SJSA1 (cell line): ENCODE data around the gene FLT3. TPM values are rescaled to one million over a fixed set of nuclear protein-coding genes. Genes with fewer than 3 reads are reported as not detected.
"Not testable (repeated sequence)": the region's sequence is repeated elsewhere in the genome, so short reads cannot be mapped to it uniquely, and the experiment has no call there.

Source experiments
- DNase-seq, 2 experiments: peaks; one replicate each; pipeline ENCODE4 v3.0.0-alpha.2; 2015 to 2020; ENCODE audit warnings: low spot score in 2 of 2, low read depth in 1 of 2
- H3K27ac ChIP-seq: fragments of 250-450 bp; sonication (Bioruptor Pico); 2 replicates; pipeline ENCODE4 v1.5.1; 2020; ENCODE audit warnings: mild to moderate bottlenecking, moderate library complexity
- H3K27me3 ChIP-seq: fragments of 250-450 bp; sonication (Bioruptor Pico); replicated peaks from 2 replicates; pipeline ENCODE4 v1.5.1; 2020; ENCODE audit warnings: mild to moderate bottlenecking, moderate library complexity
- H3K36me3 ChIP-seq: fragments of 250-450 bp; sonication (Bioruptor Pico); 2 replicates; pipeline ENCODE4 v1.5.1; 2020; ENCODE audit warnings: mild to moderate bottlenecking
- H3K4me1 ChIP-seq: fragments of 250-450 bp; sonication (Bioruptor Pico); replicated peaks from 2 replicates; pipeline ENCODE4 v1.6.1; 2021; ENCODE audit warnings: mild to moderate bottlenecking
- H3K4me3 ChIP-seq: fragments of 250-450 bp; sonication (Bioruptor Pico); 2 replicates; pipeline ENCODE4 v1.5.1; 2020; ENCODE audit warnings: mild to moderate bottlenecking
- H3K9me3 ChIP-seq: fragments of 250-450 bp; sonication (Bioruptor Pico); replicated peaks from 2 replicates; pipeline ENCODE4 v1.5.1; 2020; ENCODE audit warnings: mild to moderate bottlenecking
- total RNA-seq: library from RNA; depleted of rRNA; stranded (reverse); fragments of >200 nt; shearing (Covaris generic); gene quantifications from 2 replicates; pipeline ENCODE4 v1.2.3, GENCODE V29; 2014

FLT3 gene
- total RNA-seq, 1 experiment from 2014 or later, result not detected

GRCh38 chr13:28128030-28128429, 27.7 kb upstream of the FLT3 start:
- no peak overlapping the region for H3K4me3 ChIP-seq
- no peaks in the 10 kb centered on the region for H3K36me3 ChIP-seq
- no peak for DNase-seq
- H3K4me1 ChIP-seq, result no peaks in the 10 kb centered on the region
- no peaks in the 10 kb centered on the region for H3K9me3 ChIP-seq
- no peak overlapping the region for H3K27ac ChIP-seq
- no peaks in the 10 kb centered on the region for H3K27me3 ChIP-seq

GRCh38 chr13:28121224-28121623, 20.8 kb upstream of the FLT3 start:
- Histone ChIP-seq H3K4me1 (no peaks in the 10 kb centered on the region), H3K4me3 (no peak overlapping the region), H3K36me3 (no peaks in the 10 kb centered on the region), H3K9me3 (no peaks in the 10 kb centered on the region), H3K27me3 (no peaks in the 10 kb centered on the region), H3K27ac (no peak overlapping the region)
- no peak for DNase-seq

- DNase-seq, result no peak
- no peaks in the 10 kb centered on the region for H3K4me1 ChIP-seq
- H3K36me3 ChIP-seq, result no peaks in the 10 kb centered on the region
- H3K9me3 ChIP-seq, result no peaks in the 10 kb centered on the region
- H3K4me3 ChIP-seq, result no peak overlapping the region
- no peak overlapping the region for H3K27ac ChIP-seq
- no peaks in the 10 kb centered on the region for H3K27me3 ChIP-seq
These were observed 19.9 kb upstream of the FLT3 start for GRCh38 chr13:28120317-28120716.

GRCh38 chr13:28117689-28118377, 17.5 kb upstream of the FLT3 start:
- no peaks in the 10 kb centered on the region for H3K36me3 ChIP-seq
- DNase-seq, result no peak
- H3K27ac ChIP-seq, result no peak overlapping the region
- H3K27me3 ChIP-seq, result no peaks in the 10 kb centered on the region
- no peak overlapping the region for H3K4me3 ChIP-seq
- no peaks in the 10 kb centered on the region for H3K4me1 ChIP-seq
- no peaks in the 10 kb centered on the region for H3K9me3 ChIP-seq

- H3K36me3 ChIP-seq, result no peaks in the 10 kb centered on the region
- no peaks in the 10 kb centered on the region for H3K27me3 ChIP-seq
- no peak overlapping the region for H3K4me3 ChIP-seq
- DNase-seq, result no peak
- H3K27ac ChIP-seq, result no peak overlapping the region
- H3K9me3 ChIP-seq, result no peaks in the 10 kb centered on the region
- no peaks in the 10 kb centered on the region for H3K4me1 ChIP-seq
These were observed 16.4 kb upstream of the FLT3 start for GRCh38 chr13:28116736-28117135.

GRCh38 chr13:28110414-28110813, 10.0 kb upstream of the FLT3 start:
- H3K27ac ChIP-seq, result no peak overlapping the region
- H3K9me3 ChIP-seq, result no peaks in the 10 kb centered on the region
- no peaks in the 10 kb centered on the region; the same call in 1 of the 2 replicates for H3K27me3 ChIP-seq
- no peak overlapping the region for H3K4me3 ChIP-seq
- no peaks in the 10 kb centered on the region for H3K4me1 ChIP-seq
- no peak for DNase-seq
- no peaks in the 10 kb centered on the region for H3K36me3 ChIP-seq

- H3K4me1 ChIP-seq, result no peaks in the 10 kb centered on the region
- H3K36me3 ChIP-seq, result no peaks in the 10 kb centered on the region
- no peak overlapping the region for H3K27ac ChIP-seq
- no peak overlapping the region for H3K4me3 ChIP-seq
- H3K9me3 ChIP-seq, result no peaks in the 10 kb centered on the region
- H3K27me3 ChIP-seq, result no peaks in the 10 kb centered on the region; the same call in none of the 2 replicates
- no peak for DNase-seq
These were observed 6.6 kb upstream of the FLT3 start for GRCh38 chr13:28106976-28107375.

- H3K4me1 ChIP-seq, H3K9me3 ChIP-seq, H3K36me3 ChIP-seq, H3K27ac ChIP-seq, H3K4me3 ChIP-seq, DNase-seq: not testable (repeated sequence)
- H3K27me3 ChIP-seq, result peaks cover 39% of the 10 kb centered on the region
These were observed 1.5 kb upstream of the FLT3 start for GRCh38 chr13:28101886-28102285.

- H3K9me3 ChIP-seq, result no peaks in the 10 kb centered on the region
- no peak overlapping the region for H3K4me3 ChIP-seq
- H3K27ac ChIP-seq, result no peak overlapping the region
- no peaks in the 10 kb centered on the region for H3K36me3 ChIP-seq
- peaks cover 43% of the 10 kb centered on the region for H3K27me3 ChIP-seq
- DNase-seq, result no peak
- peaks cover 9% of the 10 kb centered on the region; the same call in 1 of the 2 replicates for H3K4me1 ChIP-seq
These were observed 803 bp downstream of the FLT3 start for GRCh38 chr13:28099396-28100149.

- no peaks in the 10 kb centered on the region for H3K36me3 ChIP-seq
- DNase-seq, result no peak
- H3K4me3 ChIP-seq, result no peak overlapping the region
- H3K4me1 ChIP-seq, result peaks cover 9% of the 10 kb centered on the region; the same call in 1 of the 2 replicates
- no peaks in the 10 kb centered on the region for H3K9me3 ChIP-seq
- peaks cover 44% of the 10 kb centered on the region for H3K27me3 ChIP-seq
- no peak overlapping the region for H3K27ac ChIP-seq
These were observed 2.9 kb downstream of the FLT3 start for GRCh38 chr13:28097503-28097902.

- DNase-seq, result no peak
- Histone ChIP-seq H3K36me3 (no peaks in the 10 kb centered on the region), H3K4me3 (no peak overlapping the region), H3K27ac (no peak overlapping the region), H3K27me3 (peaks cover 18% of the 10 kb centered on the region), H3K4me1 (no peaks in the 10 kb centered on the region), H3K9me3 (no peaks in the 10 kb centered on the region)
These were observed 6.1 kb downstream of the FLT3 start for GRCh38 chr13:28094306-28094705.

- Histone ChIP-seq H3K9me3 (no peaks in the 10 kb centered on the region), H3K27me3 (peaks cover 14% of the 10 kb centered on the region), H3K36me3 (no peaks in the 10 kb centered on the region), H3K27ac (no peak overlapping the region), H3K4me1 (no peaks in the 10 kb centered on the region), H3K4me3 (no peak overlapping the region)
- no peak for DNase-seq
These were observed 6.5 kb downstream of the FLT3 start for GRCh38 chr13:28093881-28094280.

- no peak for DNase-seq
- Histone ChIP-seq H3K9me3 (no peaks in the 10 kb centered on the region), H3K36me3 (no peaks in the 10 kb centered on the region), H3K4me1 (no peaks in the 10 kb centered on the region), H3K27ac (no peak overlapping the region), H3K4me3 (no peak overlapping the region), H3K27me3 (peaks cover 5% of the 10 kb centered on the region)
These were observed 7.9 kb downstream of the FLT3 start for GRCh38 chr13:28092431-28092830.

- Histone ChIP-seq H3K4me3 (no peak overlapping the region), H3K36me3 (no peaks in the 10 kb centered on the region), H3K27me3 (no peaks in the 10 kb centered on the region; the same call in none of the 2 replicates), H3K4me1 (no peaks in the 10 kb centered on the region), H3K9me3 (no peaks in the 10 kb centered on the region), H3K27ac (no peak overlapping the region)
- DNase-seq, result no peak
These were observed 11.3 kb downstream of the FLT3 start for GRCh38 chr13:28089065-28089464.
